ENCODE data around the gene TRIM62. TPM values are rescaled to one million over a fixed set of nuclear protein-coding genes. Genes with fewer than 3 reads are reported as not detected.

TRIM62 gene
- total and polyA plus RNA-seq, 4 experiments from 2014 or later, result 7.2 to 26.2 (median 13.8) TPM

- Histone ChIP-seq H3K9me3 (ENCODE audit: control insufficient read depth in 1 of 2, low read length in 2 of 2) (no peaks in the 10 kb centered on the region), H3K4me1 (ENCODE audit: insufficient read depth, low read length) (peaks cover 16% of the 10 kb centered on the region), H3K27ac (ENCODE audit: low read depth, low read length) (peak overlapping the region; percentile 58), H3K4me3 (ENCODE audit: low read length in 2 of 2) (peak overlapping the region; percentile 54 to 73), H3K36me3 (ENCODE audit: insufficient read depth, low read length) (no peaks in the 10 kb centered on the region), H3K27me3 (ENCODE audit: insufficient read depth, low read length) (no peaks in the 10 kb centered on the region)
- CTCF ChIA-PET (ENCODE audit: partially characterized antibody), result interaction anchor here (1.2 to 2.7 kb wide), 8 partner anchors 43 to 114 kb away, joined by 3 to 24 read pairs (median 4); no protein-coding TSS in a partner anchor
- Mint-ChIP-seq H3K27me3 (peaks cover 0 to 5% of the 10 kb centered on the region in 2 donors), H3K4me3 (peak overlapping the region; percentile 82 to 93 (median 92)), H3K27ac (peak overlapping the region; percentile 63 to 95 (median 91)), H3K36me3 (peaks cover 6 to 13% of the 10 kb centered on the region in 2 donors), H3K4me1 (peaks cover 19 to 46% (median 33%) of the 10 kb centered on the region in 4 donors), H3K9me3 (no peaks in the 10 kb centered on the region)
- intact Hi-C loops (cut with micrococcal nuclease), result loop anchor here (1.0 to 2.0 kb wide), 3 partner anchors 54 to 170 kb away; partner anchors contain the start of gene ZNF362
- DNase-seq, result peak; percentile 69 to 79 (median 72)
- POLR2A ChIA-PET (ENCODE audit: partially characterized antibody), result interaction anchor here (0.5 to 2.5 kb wide), 19 partner anchors 9 to 530 kb away, joined by 3 to 99 read pairs (median 3); partner anchors contain the start of genes RBBP4, RNF19B, S100PBP and YARS1
Observed at GRCh38 chr1:33180911-33181890, 642 bp downstream of the TRIM62 start.

- H3K9me3 ChIP-seq (ENCODE audit: control insufficient read depth in 1 of 2, low read length in 2 of 2), result no peaks in the 10 kb centered on the region
- DNase-seq, result no peak
- H3K27ac Mint-ChIP-seq, result peak overlapping the region; percentile 57 to 89 (median 72)
- H3K27ac ChIP-seq (ENCODE audit: low read depth, low read length), result peak overlapping the region; percentile 58
- H3K36me3 Mint-ChIP-seq, result peaks cover 6 to 16% of the 10 kb centered on the region in 2 donors
- intact Hi-C loops (cut with micrococcal nuclease), result loop anchor here (2.0 kb wide), 2 partner anchors 76 to 170 kb away; partner anchors contain the start of gene ZNF362
- peaks cover 16% of the 10 kb centered on the region for H3K4me1 ChIP-seq (ENCODE audit: insufficient read depth, low read length)
- ChIA-PET CTCF (ENCODE audit: partially characterized antibody) (interaction anchor here (1.2 to 2.7 kb wide), 5 partner anchors 53 to 115 kb away, joined by 3 to 24 read pairs (median 5); no protein-coding TSS in a partner anchor), POLR2A (ENCODE audit: partially characterized antibody) (interaction anchor here (0.9 to 2.5 kb wide), 12 partner anchors 8 to 530 kb away, joined by 3 to 99 read pairs (median 4); partner anchors contain the start of gene RBBP4)
- H3K4me1 Mint-ChIP-seq, result peaks cover 19 to 46% (median 33%) of the 10 kb centered on the region in 4 donors
- H3K36me3 ChIP-seq (ENCODE audit: insufficient read depth, low read length), result no peaks in the 10 kb centered on the region
- H3K4me3 Mint-ChIP-seq, result peak overlapping the region; percentile 82 to 93 (median 92)
- H3K27me3 Mint-ChIP-seq, result peaks cover 0 to 2% of the 10 kb centered on the region in 2 donors
- H3K9me3 Mint-ChIP-seq, result no peaks in the 10 kb centered on the region
- H3K4me3 ChIP-seq (ENCODE audit: low read length in 2 of 2), result peak overlapping the region in 1 of 2 donors; percentile 73
- no peaks in the 10 kb centered on the region for H3K27me3 ChIP-seq (ENCODE audit: insufficient read depth, low read length)
Observed at GRCh38 chr1:33180226-33180910, 1.5 kb downstream of the TRIM62 start.

GRCh38 chr1:33178836-33179439, 2.9 kb downstream of the TRIM62 start:
- intact Hi-C loops (cut with micrococcal nuclease), result no loop called here
- no peaks in the 10 kb centered on the region for H3K9me3 Mint-ChIP-seq
- DNase-seq, result no peak
- peak overlapping the region in 4 of 8 donors; percentile 13 to 71 (median 26) for H3K4me3 Mint-ChIP-seq
- no peaks in the 10 kb centered on the region for H3K9me3 ChIP-seq (ENCODE audit: control insufficient read depth in 1 of 2, low read length in 2 of 2)
- H3K27me3 Mint-ChIP-seq, result peaks cover 0 to 2% of the 10 kb centered on the region in 2 donors
- H3K36me3 ChIP-seq (ENCODE audit: insufficient read depth, low read length), result no peaks in the 10 kb centered on the region
- H3K4me1 ChIP-seq (ENCODE audit: insufficient read depth, low read length), result peaks cover 16% of the 10 kb centered on the region
- no peak overlapping the region for H3K4me3 ChIP-seq (ENCODE audit: low read length in 2 of 2)
- ChIA-PET CTCF (ENCODE audit: partially characterized antibody) (interaction anchor here (1.0 kb wide), 1 partner anchor 51 kb away, joined by 4 read pairs; no protein-coding TSS in a partner anchor), POLR2A (ENCODE audit: partially characterized antibody) (interaction anchor here (1.2 kb wide), 1 partner anchor 52 kb away, joined by 4 read pairs; no protein-coding TSS in a partner anchor)
- peaks cover 19 to 52% (median 33%) of the 10 kb centered on the region in 4 donors for H3K4me1 Mint-ChIP-seq
- no peaks in the 10 kb centered on the region for H3K27me3 ChIP-seq (ENCODE audit: insufficient read depth, low read length)
- peaks cover 6 to 19% of the 10 kb centered on the region in 2 donors for H3K36me3 Mint-ChIP-seq
- H3K27ac Mint-ChIP-seq, result peak overlapping the region; percentile 10 to 80 (median 63)
- no peak overlapping the region for H3K27ac ChIP-seq (ENCODE audit: low read depth, low read length)

- H3K27me3 Mint-ChIP-seq, result peaks cover 0 to 2% of the 10 kb centered on the region in 2 donors
- peaks cover 16% of the 10 kb centered on the region for H3K4me1 ChIP-seq (ENCODE audit: insufficient read depth, low read length)
- H3K4me3 ChIP-seq (ENCODE audit: low read length in 2 of 2), result no peak overlapping the region
- peak overlapping the region in 1 of 8 donors; percentile 36 for H3K4me3 Mint-ChIP-seq
- intact Hi-C loops (cut with micrococcal nuclease), result no loop called here
- peak overlapping the region in 1 of 7 donors; percentile 68 for H3K27ac Mint-ChIP-seq
- no peaks in the 10 kb centered on the region for H3K9me3 ChIP-seq (ENCODE audit: control insufficient read depth in 1 of 2, low read length in 2 of 2)
- H3K36me3 ChIP-seq (ENCODE audit: insufficient read depth, low read length), result no peaks in the 10 kb centered on the region
- peaks cover 19 to 56% (median 37%) of the 10 kb centered on the region in 4 donors for H3K4me1 Mint-ChIP-seq
- H3K36me3 Mint-ChIP-seq, result peaks cover 9 to 22% of the 10 kb centered on the region in 2 donors
- ChIA-PET CTCF (ENCODE audit: partially characterized antibody) (interaction anchor here (1.0 kb wide), 1 partner anchor 15 kb away, joined by 3 read pairs; no protein-coding TSS in a partner anchor), POLR2A (ENCODE audit: partially characterized antibody) (interaction anchor here (0.5 to 1.2 kb wide), 2 partner anchors 51 to 100 kb away, joined by 3 read pairs; no protein-coding TSS in a partner anchor)
- no peak overlapping the region for H3K27ac ChIP-seq (ENCODE audit: low read depth, low read length)
- DNase-seq, result no peak
- H3K9me3 Mint-ChIP-seq, result no peaks in the 10 kb centered on the region
- no peaks in the 10 kb centered on the region for H3K27me3 ChIP-seq (ENCODE audit: insufficient read depth, low read length)
Observed at GRCh38 chr1:33177996-33178540, 3.8 kb downstream of the TRIM62 start.

GRCh38 chr1:33176887-33177286, 5.0 kb downstream of the TRIM62 start:
- intact Hi-C loops (cut with micrococcal nuclease), result no loop called here
- no peak overlapping the region for H3K4me3 Mint-ChIP-seq
- H3K27ac ChIP-seq (ENCODE audit: low read depth, low read length), result no peak overlapping the region
- ChIA-PET CTCF (ENCODE audit: partially characterized antibody) (no interaction called here), POLR2A (ENCODE audit: partially characterized antibody) (no interaction called here)
- peak overlapping the region in 2 of 7 donors; percentile 12 to 14 for H3K27ac Mint-ChIP-seq
- no peaks in the 10 kb centered on the region for H3K27me3 Mint-ChIP-seq
- H3K36me3 ChIP-seq (ENCODE audit: insufficient read depth, low read length), result no peaks in the 10 kb centered on the region
- H3K9me3 Mint-ChIP-seq, result no peaks in the 10 kb centered on the region
- no peak overlapping the region for H3K4me3 ChIP-seq (ENCODE audit: low read length in 2 of 2)
- H3K36me3 Mint-ChIP-seq, result peaks cover 12 to 26% of the 10 kb centered on the region in 2 donors
- no peak for DNase-seq
- no peaks in the 10 kb centered on the region for H3K27me3 ChIP-seq (ENCODE audit: insufficient read depth, low read length)
- H3K4me1 Mint-ChIP-seq, result peaks cover 20 to 57% (median 39%) of the 10 kb centered on the region in 4 donors
- H3K9me3 ChIP-seq (ENCODE audit: control insufficient read depth in 1 of 2, low read length in 2 of 2), result no peaks in the 10 kb centered on the region
- peaks cover 17% of the 10 kb centered on the region for H3K4me1 ChIP-seq (ENCODE audit: insufficient read depth, low read length)

- no peak for DNase-seq
- H3K4me3 Mint-ChIP-seq, result no peak overlapping the region
- Histone ChIP-seq H3K9me3 (ENCODE audit: control insufficient read depth in 1 of 2, low read length in 2 of 2) (no peaks in the 10 kb centered on the region), H3K4me3 (ENCODE audit: low read length in 2 of 2) (no peak overlapping the region), H3K36me3 (ENCODE audit: insufficient read depth, low read length) (no peaks in the 10 kb centered on the region), H3K4me1 (ENCODE audit: insufficient read depth, low read length) (peaks cover 17% of the 10 kb centered on the region), H3K27ac (ENCODE audit: low read depth, low read length) (no peak overlapping the region), H3K27me3 (ENCODE audit: insufficient read depth, low read length) (no peaks in the 10 kb centered on the region)
- POLR2A ChIA-PET (ENCODE audit: partially characterized antibody), result no interaction called here
- H3K36me3 Mint-ChIP-seq, result peaks cover 12 to 27% of the 10 kb centered on the region in 2 donors
- no peak overlapping the region for H3K27ac Mint-ChIP-seq
- H3K27me3 Mint-ChIP-seq, result no peaks in the 10 kb centered on the region
- intact Hi-C loops (cut with micrococcal nuclease), result no loop called here
- no peaks in the 10 kb centered on the region for H3K9me3 Mint-ChIP-seq
- peaks cover 20 to 58% (median 40%) of the 10 kb centered on the region in 4 donors for H3K4me1 Mint-ChIP-seq
- CTCF ChIA-PET (ENCODE audit: partially characterized antibody), result no interaction called here
Observed at GRCh38 chr1:33176362-33176850, 5.4 kb downstream of the TRIM62 start.

Measured in CD4-positive, alpha-beta memory T cell (primary cell).